Dedifferentiated amniotic fluid mesenchymal stem cell (primary cell): ENCODE data around the gene LRRC4C.

Experiments
- DNase-seq: peaks from one replicate; pipeline ENCODE4 v3.0.0-alpha.2; 2016; ENCODE audit errors: extremely low spot score

LRRC4C gene

DNA sequence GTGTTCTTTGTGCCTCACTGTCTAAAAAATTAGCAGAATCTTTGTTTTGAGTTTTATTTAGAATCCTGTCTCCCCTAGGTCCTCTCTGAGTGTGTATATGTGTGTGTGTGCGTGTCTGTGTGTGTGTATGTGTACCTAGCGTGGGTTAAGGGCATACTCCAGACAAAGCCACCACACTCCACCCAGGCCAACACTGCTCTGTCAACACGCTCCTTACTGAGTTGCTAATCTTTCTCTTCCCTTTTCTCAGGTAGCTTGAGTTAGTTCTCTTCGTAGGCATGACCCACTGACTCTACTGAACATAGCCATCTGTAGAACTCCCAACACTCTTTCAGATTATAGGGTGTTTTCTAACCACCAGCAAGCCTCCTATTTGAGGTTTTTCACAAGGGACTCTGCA lies 131.1 kb downstream of the LRRC4C start:
- DNase-seq, result no peak

DNA sequence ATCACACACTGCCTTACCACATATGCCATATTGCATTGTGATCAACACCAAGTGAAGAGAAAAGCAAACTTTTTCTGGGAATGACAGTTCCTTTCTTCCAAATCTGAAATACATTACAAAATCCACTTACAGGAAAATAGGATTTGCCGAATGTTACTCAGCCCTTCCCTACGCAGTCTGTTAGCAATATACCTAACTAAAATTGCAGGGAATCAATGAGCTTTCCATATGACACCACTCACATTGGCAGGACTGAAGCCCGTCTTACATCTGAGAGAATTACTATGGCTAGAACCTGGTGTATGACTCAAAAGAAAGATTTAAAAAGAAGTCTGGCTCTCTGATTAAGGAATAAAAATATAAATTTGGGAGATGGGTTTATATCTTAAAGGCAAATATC lies 136.0 kb downstream of the LRRC4C start:
- DNase-seq, result no peak

- no peak for DNase-seq
Measured at GRCh38 chr11:41320653-41321052, 138.8 kb downstream of the LRRC4C start.

DNA sequence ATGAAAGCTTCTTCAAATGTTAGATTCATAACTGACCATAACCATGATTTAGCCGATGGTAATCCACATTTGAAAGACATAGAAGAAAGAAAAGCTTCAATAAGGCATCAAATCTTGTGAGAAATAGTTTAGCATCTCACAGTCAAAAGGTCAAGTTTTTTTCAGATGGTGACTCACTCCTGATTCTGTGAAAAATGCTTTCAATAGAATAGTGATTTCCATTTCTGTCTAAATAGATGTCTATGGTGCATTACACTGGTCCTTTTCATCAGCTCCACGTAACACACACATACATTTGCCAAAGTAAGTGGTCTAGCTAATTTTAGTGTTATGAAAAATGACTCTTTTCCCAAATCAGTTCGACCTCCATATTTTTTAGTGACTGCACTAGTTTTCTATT lies 139.2 kb downstream of the LRRC4C start:
- no peak for DNase-seq

DNA sequence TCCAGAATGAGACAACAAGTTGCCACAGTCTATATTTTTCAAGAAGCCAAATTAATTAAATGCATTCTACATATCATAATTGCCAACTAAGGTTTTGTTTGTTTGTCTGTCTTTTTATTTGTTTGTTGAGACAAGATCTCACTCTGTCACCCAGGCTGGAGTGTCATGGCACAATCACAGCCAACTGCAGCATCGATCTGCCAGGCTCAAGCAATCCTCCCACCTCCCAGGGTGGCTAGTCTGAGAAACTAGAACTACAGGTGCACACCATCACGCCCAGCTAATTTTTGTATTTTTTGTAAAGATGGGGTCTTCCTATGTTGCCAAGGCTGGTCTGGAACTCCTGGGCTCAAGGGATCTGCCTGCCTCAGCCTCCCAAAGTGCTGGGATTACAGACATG lies 140.0 kb downstream of the LRRC4C start:
- no peak for DNase-seq

DNA sequence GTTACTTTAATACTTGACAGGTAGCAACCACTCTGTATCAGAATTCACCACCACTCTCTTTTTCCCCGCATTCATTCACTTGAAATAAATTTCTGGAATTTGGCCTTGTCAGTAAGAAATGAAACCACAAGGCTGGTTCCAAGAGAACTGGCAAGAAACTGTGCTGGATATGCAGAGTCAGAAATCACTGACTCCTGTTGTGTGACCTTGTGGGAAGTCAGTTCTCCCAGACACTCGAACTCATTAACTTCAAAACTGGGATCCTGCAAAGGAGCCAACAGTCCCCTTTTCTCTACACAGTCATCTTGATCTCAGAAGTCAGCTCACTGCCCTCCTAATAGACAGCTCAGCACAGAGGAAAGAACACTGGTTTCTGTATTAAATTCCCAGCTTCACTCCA lies 142.7 kb downstream of the LRRC4C start:
- no peak for DNase-seq

DNA sequence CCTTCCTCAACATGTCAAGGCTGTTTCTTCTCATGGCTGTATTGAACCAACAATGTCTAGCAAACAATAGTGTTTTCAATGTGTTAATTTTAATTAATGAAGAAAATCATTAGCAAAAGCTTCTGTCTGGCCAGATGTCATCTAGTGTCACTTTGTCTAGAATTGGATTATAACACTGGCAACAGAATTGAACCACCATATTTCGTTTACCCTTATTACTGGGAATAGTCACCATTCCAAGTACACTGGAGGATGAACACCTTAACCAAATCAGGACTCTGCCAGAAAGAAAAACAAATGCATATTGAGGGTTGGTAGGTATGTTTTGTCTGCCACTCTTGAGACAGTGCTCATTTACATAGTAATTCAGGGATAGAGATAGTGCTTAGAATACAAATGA lies 146.2 kb downstream of the LRRC4C start:
- no peak for DNase-seq

- DNase-seq, result no peak
Measured at GRCh38 chr11:41309716-41310115, 149.7 kb downstream of the LRRC4C start.

GRCh38 chr11:41309111-41309522 lies 150.3 kb downstream of the LRRC4C start:
- no peak for DNase-seq

GRCh38 chr11:41308286-41308685 lies 151.2 kb downstream of the LRRC4C start:
- DNase-seq, result no peak

DNA sequence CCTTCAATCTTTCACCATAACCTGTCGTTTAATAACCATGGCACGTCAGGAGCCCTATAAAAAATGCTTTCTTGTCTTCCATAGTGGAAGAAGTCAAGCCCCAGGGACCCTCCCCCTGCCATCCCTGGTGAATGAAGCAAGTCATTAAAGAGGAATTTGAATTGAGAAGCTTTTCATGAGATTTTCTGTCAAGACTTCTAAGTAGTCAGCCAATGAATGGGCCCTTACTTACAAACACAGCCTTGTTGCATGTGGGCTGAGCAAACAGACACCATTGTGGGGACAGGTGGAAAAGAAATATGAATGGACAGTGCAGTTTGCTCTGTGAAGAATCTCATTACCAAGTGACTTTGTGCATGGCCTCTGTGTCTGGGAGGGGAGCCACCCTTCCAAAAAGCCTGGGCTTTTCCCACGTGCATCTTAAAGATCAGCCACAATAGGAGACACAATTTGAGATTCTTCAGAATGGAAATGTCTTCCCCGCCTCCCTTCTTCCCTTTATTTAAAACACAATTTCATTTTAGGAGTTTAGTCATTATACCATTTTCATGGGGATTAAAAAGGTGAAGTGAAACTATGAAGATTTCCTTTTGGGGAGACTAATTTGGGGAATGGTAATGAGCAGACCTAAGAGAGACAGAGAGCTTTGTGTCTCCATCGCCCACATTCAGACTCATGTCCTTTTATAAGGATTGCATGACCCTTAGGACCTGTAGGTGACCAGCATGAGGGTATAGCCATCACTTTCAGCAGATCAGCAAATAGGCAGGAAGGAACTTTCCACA lies 152.0 kb downstream of the LRRC4C start:
- DNase-seq, result no peak

DNA sequence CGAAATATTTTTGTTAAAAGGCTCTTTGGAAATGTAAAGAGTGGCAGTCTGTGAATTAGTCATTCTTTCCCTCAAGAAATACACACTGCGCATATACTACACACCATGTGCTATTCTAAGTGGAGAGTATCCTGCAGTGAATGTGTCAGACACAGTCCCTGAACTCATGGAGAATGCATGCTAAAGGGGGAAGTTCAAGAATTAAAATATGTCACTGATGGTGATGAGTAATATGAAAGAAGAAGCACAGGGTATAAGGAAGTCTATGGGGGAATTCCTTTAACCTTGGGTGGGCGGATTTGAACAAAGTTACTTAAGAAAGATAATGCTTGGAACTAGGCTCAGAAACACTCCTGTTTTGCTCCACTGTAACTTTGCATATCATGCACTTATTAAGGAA lies 153.0 kb downstream of the LRRC4C start:
- no peak for DNase-seq

DNA sequence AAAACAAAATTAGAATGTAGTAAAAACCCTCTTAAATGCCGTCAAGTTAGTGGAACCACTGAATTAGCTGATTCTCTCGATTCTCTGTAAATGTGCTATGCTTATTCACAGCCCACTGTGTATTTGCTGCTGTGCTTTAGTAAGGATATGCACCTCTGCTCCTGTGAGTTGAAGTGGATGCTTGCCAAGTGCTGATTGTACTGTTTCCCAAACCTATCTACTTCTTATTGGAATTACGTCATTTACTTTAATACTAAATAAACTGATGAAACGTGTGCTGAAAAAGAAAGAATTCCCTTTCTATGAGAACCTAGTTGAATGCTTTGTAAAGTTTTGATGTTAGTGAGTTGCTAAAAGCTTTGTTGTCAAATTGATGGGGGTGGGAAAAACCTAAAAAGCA lies 158.4 kb downstream of the LRRC4C start:
- DNase-seq, result no peak

DNA sequence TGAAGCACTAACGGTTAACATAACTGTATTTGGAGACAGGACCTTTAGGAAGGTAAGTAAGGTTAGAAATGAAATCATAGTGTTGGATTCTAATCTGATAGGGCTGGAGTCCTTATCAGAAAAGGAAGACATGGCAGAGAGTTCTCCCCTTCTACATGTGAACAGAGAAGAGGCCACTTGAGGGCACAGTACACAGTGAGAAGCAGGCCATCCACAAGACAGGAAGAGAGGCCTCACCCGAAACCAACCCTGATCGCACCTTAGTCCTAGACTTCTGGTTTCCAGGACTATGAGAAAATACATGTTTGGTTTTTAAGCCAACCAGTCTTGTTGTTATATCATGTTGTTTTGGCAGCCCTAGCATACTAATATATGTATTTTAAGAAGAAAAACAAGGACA lies 170.0 kb downstream of the LRRC4C start:
- no peak for DNase-seq

DNA sequence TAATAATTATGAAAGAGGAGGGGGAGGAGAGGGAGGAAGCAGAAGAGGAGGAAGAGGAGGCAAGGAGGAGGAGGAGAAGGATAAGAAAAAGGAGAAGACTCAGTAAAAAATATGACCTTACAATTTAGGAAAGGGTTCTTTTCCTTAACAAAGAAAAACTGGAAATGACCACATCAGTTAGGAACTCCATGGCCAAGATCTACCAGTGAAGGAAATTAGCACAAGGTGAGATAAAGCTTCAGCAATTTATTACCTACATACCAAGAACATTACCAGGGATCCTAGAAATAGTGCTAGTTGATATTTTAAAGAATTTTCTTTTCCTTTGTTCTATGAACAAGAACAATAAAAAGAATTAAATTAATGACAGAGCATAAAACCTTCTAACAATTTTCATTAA lies 172.7 kb downstream of the LRRC4C start:
- no peak for DNase-seq

- DNase-seq, result no peak
Measured at GRCh38 chr11:41284354-41284753, 175.1 kb downstream of the LRRC4C start.

DNA sequence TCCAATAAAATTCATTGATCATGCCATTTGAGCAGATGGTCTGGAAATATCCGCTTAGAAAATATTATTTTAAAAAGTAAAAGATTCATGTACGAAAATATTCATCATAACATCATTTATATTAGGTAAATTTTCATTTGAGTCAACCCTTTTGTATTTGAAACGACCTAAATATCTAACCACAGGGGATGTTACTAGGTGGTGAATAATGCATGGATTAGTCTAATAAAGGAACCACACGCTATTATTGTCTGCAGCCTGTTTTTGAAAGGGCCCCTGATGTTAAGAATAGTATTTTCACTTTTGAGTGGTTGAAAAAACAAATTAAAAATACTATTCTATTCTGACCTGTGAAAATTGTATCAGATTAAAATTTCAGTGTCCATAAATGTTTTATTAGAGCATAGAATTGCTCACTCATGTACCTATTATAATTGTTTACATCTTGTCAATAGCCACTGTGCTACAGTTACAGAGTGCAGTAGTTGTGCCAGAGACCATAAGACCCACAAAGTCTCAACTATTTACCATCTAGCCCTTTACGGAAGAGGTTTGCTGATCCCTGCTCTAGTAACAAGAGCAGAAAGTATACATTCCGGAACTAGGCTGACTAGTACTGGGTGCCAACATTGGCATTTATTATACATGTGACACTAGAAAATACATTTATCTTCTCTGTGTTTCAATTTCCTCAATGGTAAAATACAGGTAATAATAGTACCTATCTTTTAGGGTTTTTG lies 176.1 kb downstream of the LRRC4C start:
- DNase-seq, result no peak

GRCh38 chr11:41282395-41282794 lies 177.1 kb downstream of the LRRC4C start:
- DNase-seq, result no peak

- no peak for DNase-seq
Measured at GRCh38 chr11:41281131-41281742, 178.2 kb downstream of the LRRC4C start.

DNA sequence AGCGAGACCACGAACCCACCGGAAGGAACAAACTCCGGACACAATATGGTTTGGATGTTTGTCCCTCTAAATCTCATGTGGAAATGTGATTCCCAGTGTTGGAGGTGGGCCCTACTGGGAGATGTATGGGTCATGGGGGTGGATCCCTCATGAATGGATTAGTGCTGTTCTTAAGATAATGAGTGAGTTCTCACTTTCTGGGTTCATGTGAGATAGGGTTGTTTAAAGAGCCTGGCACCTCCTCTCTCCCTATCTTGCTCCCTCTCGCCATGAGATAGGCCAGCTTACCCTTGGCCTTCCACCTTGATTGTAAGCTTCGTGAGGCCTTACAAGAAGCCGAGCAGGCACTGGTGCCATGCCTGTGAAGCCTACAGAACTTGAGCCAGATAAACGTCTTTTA lies 184.6 kb downstream of the LRRC4C start:
- no peak for DNase-seq

DNA sequence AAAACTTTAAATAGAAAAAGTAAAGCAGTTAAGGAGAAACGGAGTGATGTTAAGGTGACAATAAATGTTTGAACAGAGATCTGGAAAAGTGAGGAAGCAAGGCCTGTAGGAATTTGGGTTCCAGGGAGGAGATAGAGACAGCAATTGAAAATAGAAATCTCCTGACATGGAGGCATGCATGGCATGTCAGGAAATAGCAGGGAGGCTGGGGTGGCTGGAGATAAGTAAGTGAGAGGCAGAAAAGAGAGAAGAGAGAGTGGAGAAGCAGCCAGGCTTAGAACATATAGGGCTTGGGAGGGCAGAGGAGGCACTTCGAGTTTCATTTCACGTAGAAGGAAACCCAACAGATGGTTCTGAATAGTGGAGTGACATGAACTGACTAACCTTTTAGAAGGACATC lies 185.5 kb downstream of the LRRC4C start:
- no peak for DNase-seq

- DNase-seq, result no peak
Measured at GRCh38 chr11:41267451-41267850, 192.0 kb downstream of the LRRC4C start.

DNA sequence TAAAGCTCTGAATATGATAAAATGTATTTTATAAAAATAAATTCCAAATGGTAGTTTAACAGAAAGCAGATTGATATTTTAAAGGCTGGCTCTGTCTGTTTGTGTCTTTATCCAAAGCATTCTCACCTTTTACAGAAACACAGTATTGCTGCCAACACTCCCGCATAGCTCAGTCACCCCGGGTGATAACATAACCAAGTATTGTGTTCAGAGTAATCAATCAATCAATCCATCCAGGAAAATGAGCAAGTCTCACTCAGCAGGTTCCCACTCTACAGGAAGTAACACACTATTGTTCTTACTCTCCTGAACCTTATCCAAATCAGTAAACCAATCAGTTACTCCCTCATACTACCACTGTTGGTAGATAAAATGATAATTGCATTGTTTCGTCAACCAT lies 203.4 kb downstream of the LRRC4C start:
- no peak for DNase-seq
